SKM-1 treated with dmso at 0.1 percent for 144 hours (cell line): ENCODE measurements around the gene CSAG1.
"Not testable (repeated sequence)": the region's sequence is repeated elsewhere in the genome, so short reads cannot be mapped to it uniquely, and the experiment has no call there.

ENCODE experiments used
- DNase-seq: peaks from one replicate; lab custom pipeline; 2025; ENCODE audit not compliant: unreplicated experiment; lab: John Stamatoyannopoulos, UW

The CSAG1 gene

DNA sequence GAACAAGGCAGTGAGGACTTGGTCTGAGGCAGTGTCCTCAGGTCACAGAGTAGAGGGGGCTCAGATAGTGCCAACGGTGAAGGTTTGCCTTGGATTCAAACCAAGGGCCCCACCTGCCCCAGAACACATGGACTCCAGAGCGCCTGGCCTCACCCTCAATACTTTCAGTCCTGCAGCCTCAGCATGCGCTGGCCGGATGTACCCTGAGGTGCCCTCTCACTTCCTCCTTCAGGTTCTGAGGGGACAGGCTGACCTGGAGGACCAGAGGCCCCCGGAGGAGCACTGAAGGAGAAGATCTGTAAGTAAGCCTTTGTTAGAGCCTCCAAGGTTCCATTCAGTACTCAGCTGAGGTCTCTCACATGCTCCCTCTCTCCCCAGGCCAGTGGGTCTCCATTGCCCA, 33.1 kb downstream of the CSAG1 start:
- DNase-seq = not testable (repeated sequence)

DNA sequence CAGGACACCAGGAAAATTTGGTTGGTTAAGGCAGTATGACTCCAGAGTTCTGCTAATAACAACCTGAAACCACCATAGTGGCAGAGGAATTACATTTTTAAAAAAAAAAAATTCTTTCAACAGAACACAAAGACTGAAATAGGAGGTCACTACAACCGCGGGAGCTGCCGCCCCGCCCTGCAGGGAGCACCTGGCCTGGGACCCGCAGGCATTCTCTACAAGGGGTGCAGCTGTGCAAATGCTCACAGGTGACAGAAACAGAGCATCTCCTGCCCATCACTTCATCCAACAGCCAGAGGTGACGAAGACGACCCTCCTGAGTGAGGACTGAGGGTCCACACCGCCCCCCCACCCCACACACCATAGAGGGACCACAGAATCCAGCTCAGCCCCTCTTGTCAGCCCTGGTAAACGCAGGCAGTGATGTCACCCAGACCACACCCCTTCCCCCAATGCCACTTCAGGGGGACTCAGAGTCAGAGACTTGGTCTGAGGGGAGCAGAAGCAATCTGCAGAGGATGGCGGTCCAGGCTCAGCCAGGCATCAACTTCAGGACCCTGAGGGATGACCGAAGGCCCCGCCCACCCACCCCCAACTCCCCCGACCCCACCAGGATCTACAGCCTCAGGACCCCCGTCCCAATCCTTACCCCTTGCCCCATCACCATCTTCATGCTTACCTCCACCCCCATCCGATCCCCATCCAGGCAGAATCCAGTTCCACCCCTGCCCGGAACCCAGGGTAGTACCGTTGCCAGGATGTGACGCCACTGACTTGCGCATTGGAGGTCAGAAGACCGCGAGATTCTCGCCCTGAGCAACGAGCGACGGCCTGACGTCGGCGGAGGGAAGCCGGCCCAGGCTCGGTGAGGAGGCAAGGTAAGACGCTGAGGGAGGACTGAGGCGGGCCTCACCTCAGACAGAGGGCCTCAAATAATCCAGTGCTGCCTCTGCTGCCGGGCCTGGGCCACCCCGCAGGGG, 35.3 kb downstream of the CSAG1 start, which contains the start of gene MAGEA3:
MAGEA3 (plus strand) TSS at position 843 of the 980 bp plus-strand sequence. CDS start 2,039 bp downstream, outside the sequence.
- DNase-seq = not testable (repeated sequence)

DNA sequence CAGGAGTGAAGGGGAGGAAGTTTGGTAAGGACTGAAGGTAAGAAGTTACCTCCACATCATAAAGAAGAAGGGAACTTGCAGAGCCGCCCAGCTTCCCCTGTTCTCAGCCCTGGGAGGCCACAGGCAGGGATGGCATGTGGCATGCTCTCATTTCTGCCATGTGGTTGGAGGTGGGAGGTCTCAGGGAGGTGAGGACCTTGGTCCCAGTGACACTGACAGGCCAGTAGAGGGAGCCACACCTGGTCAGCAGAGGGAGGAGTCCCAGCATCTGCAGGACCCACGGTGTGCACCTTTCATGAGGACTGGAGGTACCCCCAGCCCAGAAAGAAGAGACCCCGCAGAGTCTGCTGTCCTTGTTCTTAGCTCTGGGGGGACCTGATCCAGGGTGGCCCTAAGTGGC, 52.5 kb downstream of the CSAG1 start:
- DNase-seq = not testable (repeated sequence)
